Raji (cell line): Measurements from ENCODE around the gene EXOC2.

Experiments
- POLR2A ChIP-seq: IDR thresholded peaks from 2 replicates; pipeline ENCODE4 v1.6.1; 2011; ENCODE audit warnings: low read depth, low read length, control low read depth; ENCODE audit not compliant: insufficient read depth

The EXOC2 gene

GRCh38 chr6:515267-515666 lies 177.7 kb downstream of the EXOC2 start:
- TF ChIP-seq POLR2A = no peak

GRCh38 chr6:514396-514978 lies 178.5 kb downstream of the EXOC2 start:
- TF ChIP-seq POLR2A = no peak

GRCh38 chr6:513961-514360 lies 179.0 kb downstream of the EXOC2 start:
- no peak for TF ChIP-seq POLR2A

- no peak for TF ChIP-seq POLR2A
Observed at GRCh38 chr6:513058-513457, 179.9 kb downstream of the EXOC2 start.

- no peak for TF ChIP-seq POLR2A
Observed at GRCh38 chr6:511488-512137, 181.3 kb downstream of the EXOC2 start.

GRCh38 chr6:509676-510075 lies 183.3 kb downstream of the EXOC2 start:
- TF ChIP-seq POLR2A = no peak

- TF ChIP-seq POLR2A = no peak
Observed at GRCh38 chr6:508614-509013, 184.3 kb downstream of the EXOC2 start.

GRCh38 chr6:508006-508405 lies 184.9 kb downstream of the EXOC2 start:
- no peak for TF ChIP-seq POLR2A

- TF ChIP-seq POLR2A = no peak
Observed at GRCh38 chr6:506920-507622, 185.9 kb downstream of the EXOC2 start.

GRCh38 chr6:506508-506907 lies 186.4 kb downstream of the EXOC2 start:
- TF ChIP-seq POLR2A = no peak

- no peak for TF ChIP-seq POLR2A
Observed at GRCh38 chr6:505374-505773, 187.6 kb downstream of the EXOC2 start.

- no peak for TF ChIP-seq POLR2A
Observed at GRCh38 chr6:504446-504980, 188.4 kb downstream of the EXOC2 start.

- TF ChIP-seq POLR2A = no peak
Observed at GRCh38 chr6:503610-504362, 189.2 kb downstream of the EXOC2 start.

GRCh38 chr6:502761-503160 lies 190.2 kb downstream of the EXOC2 start:
- TF ChIP-seq POLR2A = no peak

- no peak for TF ChIP-seq POLR2A
Observed at GRCh38 chr6:501891-502601, 190.9 kb downstream of the EXOC2 start.
